A673 (cell line): Measurements from ENCODE around the gene MATN1. TPM values are rescaled to one million over a fixed set of nuclear protein-coding genes. Genes with fewer than 3 reads are reported as not detected.

Experiments used
- BruUV-seq: library from RNA; stranded (reverse); fragments of 400-500 nt; replicated peaks from 2 replicates; lab custom pipeline; 2021; lab: Mats Ljungman, UMichigan
- CTCF ChIA-PET: fragments of 300-600 bp; sonication (Branson Sonifier 250); formaldehyde crosslinking; loops from one replicate; lab custom pipeline; 2022; ENCODE audit warnings: antibody characterized with exemption; lab: Charles Lee
- POLR2A ChIA-PET: fragments of 300-600 bp; sonication (Branson Sonifier 250); formaldehyde crosslinking; loops from one replicate; lab custom pipeline; 2022; ENCODE audit warnings: antibody characterized with exemption; ENCODE audit not compliant: low non-redundant PET; lab: Charles Lee
- DNase-seq: peaks from one replicate; pipeline ENCODE4 v3.0.0-alpha.2; 2015; ENCODE audit warnings: low spot score
- H3K27ac ChIP-seq: fragments of 200-600 bp; sonication (generic); 2 replicates; pipeline ENCODE4 v1.5.1; 2016; ENCODE audit warnings: mixed run types, low read depth, mild to moderate bottlenecking, mixed read lengths, antibody characterized with exemption, low read length; ENCODE audit not compliant: poor library complexity, severe bottlenecking
- H3K27me3 ChIP-seq: fragments of 200-600 bp; sonication (generic); replicated peaks from 2 replicates; pipeline ENCODE4 v1.6.1; 2017; ENCODE audit warnings: mixed run types, low read depth, mild to moderate bottlenecking, mixed read lengths, antibody characterized with exemption, low read length; ENCODE audit not compliant: insufficient read depth, poor library complexity
- H3K36me3 ChIP-seq: fragments of 200-600 bp; sonication (generic); 2 replicates; pipeline ENCODE4 v1.6.1; 2016; ENCODE audit warnings: mixed run types, mild to moderate bottlenecking, mixed read lengths, antibody characterized with exemption, low read length; ENCODE audit not compliant: insufficient read depth, poor library complexity, severe bottlenecking
- H3K4me1 ChIP-seq: fragments of 200-600 bp; sonication (generic); 2 replicates; pipeline ENCODE4 v1.6.1; 2017; ENCODE audit warnings: mixed run types, mild to moderate bottlenecking, mixed read lengths, antibody characterized with exemption, low read length; ENCODE audit not compliant: insufficient read depth, poor library complexity, severe bottlenecking
- H3K4me3 ChIP-seq: fragments of 200-600 bp; sonication (generic); 2 replicates; pipeline ENCODE4 v1.5.1; 2016; ENCODE audit warnings: low read depth, mixed run types, mild to moderate bottlenecking, mixed read lengths, low read length; ENCODE audit not compliant: poor library complexity, severe bottlenecking
- H3K9me3 ChIP-seq: fragments of 200-600 bp; sonication (generic); 2 replicates; pipeline ENCODE4 v1.6.1; 2016; ENCODE audit warnings: mixed run types, low read depth, mild to moderate bottlenecking, mixed read lengths, antibody characterized with exemption, low read length; ENCODE audit not compliant: poor library complexity, severe bottlenecking
- CTCF ChIP-seq: fragments of 300-800, 200-600 bp; sonication (generic); conservative IDR thresholded peaks from 2 replicates; pipeline ENCODE4 v1.5.1; 2017; ENCODE audit warnings: low read depth, mild to moderate bottlenecking, antibody characterized with exemption, low read length, moderate library complexity, mixed read lengths
- EZH2 ChIP-seq: fragments of 200-600 bp; sonication (generic); IDR thresholded peaks from 2 replicates; pipeline ENCODE4 v1.6.1; 2017; ENCODE audit warnings: borderline replicate concordance, low read depth, mild to moderate bottlenecking, mixed read lengths, antibody characterized with exemption, low read length; ENCODE audit not compliant: poor library complexity, severe bottlenecking
- intact Hi-C: fragments of 100-400 bp; cut with micrococcal nuclease; formaldehyde crosslinking; loops from one replicate; pipeline ENCODE4 v1.10.0; 2022; ENCODE audit not compliant: unreplicated experiment
- total RNA-seq: library from RNA; stranded (reverse); gene quantifications from 2 replicates; pipeline ENCODE4 v1.2.3, GENCODE V29; 2021

The MATN1 gene
- total RNA-seq, 1 experiment from 2014 or later: not detected

GRCh38 chr1:30682396-30683275 lies 40.7 kb downstream of the MATN1 start:
- H3K27me3 ChIP-seq: peaks cover 34% of the 10 kb centered on the region
- POLR2A ChIA-PET: no interaction called here
- no peaks in the 10 kb centered on the region for H3K4me1 ChIP-seq
- H3K9me3 ChIP-seq: no peaks in the 10 kb centered on the region
- no peak for TF ChIP-seq CTCF
- no peak for TF ChIP-seq EZH2
- H3K36me3 ChIP-seq: no peaks in the 10 kb centered on the region
- no peak overlapping the region for H3K4me3 ChIP-seq
- CTCF ChIA-PET: no interaction called here
- no TSS peak for BruUV-seq
- H3K27ac ChIP-seq: no peak overlapping the region
- intact Hi-C loops: no loop called here
- no peak for DNase-seq

GRCh38 chr1:30681782-30682181 lies 41.6 kb downstream of the MATN1 start:
- POLR2A ChIA-PET: no interaction called here
- no peaks in the 10 kb centered on the region for H3K9me3 ChIP-seq
- H3K27me3 ChIP-seq: peaks cover 34% of the 10 kb centered on the region
- intact Hi-C loops: no loop called here
- no peak overlapping the region for H3K27ac ChIP-seq
- CTCF ChIA-PET: interaction anchor here (0.9 kb wide), 1 partner anchor 14 kb away, joined by 4 read pairs; no protein-coding TSS in a partner anchor
- no peaks in the 10 kb centered on the region for H3K36me3 ChIP-seq
- no peaks in the 10 kb centered on the region for H3K4me1 ChIP-seq
- no peak for DNase-seq
- TF ChIP-seq EZH2 (no peak), CTCF (no peak)
- H3K4me3 ChIP-seq: no peak overlapping the region
- no TSS peak for BruUV-seq

- H3K27ac ChIP-seq: no peak overlapping the region
- no TSS peak for BruUV-seq
- TF ChIP-seq CTCF: no peak
- ChIA-PET POLR2A (no interaction called here), CTCF (interaction anchor here (0.9 kb wide), 1 partner anchor 15 kb away, joined by 4 read pairs; no protein-coding TSS in a partner anchor)
- no peaks in the 10 kb centered on the region for H3K36me3 ChIP-seq
- no peak for DNase-seq
- H3K27me3 ChIP-seq: peaks cover 31% of the 10 kb centered on the region
- no peaks in the 10 kb centered on the region for H3K9me3 ChIP-seq
- H3K4me3 ChIP-seq: no peak overlapping the region
- no peaks in the 10 kb centered on the region for H3K4me1 ChIP-seq
- intact Hi-C loops: no loop called here
These were observed 42.5 kb downstream of the MATN1 start for GRCh38 chr1:30680879-30681278.
